Stimulated activated CD4-positive, alpha-beta T cell treated with anti-CD3 and anti-CD28 coated beads, Interleukin-4, amount 100 ng/mL, for 24 hours (primary cell): Measurements from ENCODE around the gene NT5DC4.

Experiments used
- DNase-seq: peaks from one replicate; pipeline ENCODE4 v3.0.0-alpha.2; 2020

Gene NT5DC4

DNA sequence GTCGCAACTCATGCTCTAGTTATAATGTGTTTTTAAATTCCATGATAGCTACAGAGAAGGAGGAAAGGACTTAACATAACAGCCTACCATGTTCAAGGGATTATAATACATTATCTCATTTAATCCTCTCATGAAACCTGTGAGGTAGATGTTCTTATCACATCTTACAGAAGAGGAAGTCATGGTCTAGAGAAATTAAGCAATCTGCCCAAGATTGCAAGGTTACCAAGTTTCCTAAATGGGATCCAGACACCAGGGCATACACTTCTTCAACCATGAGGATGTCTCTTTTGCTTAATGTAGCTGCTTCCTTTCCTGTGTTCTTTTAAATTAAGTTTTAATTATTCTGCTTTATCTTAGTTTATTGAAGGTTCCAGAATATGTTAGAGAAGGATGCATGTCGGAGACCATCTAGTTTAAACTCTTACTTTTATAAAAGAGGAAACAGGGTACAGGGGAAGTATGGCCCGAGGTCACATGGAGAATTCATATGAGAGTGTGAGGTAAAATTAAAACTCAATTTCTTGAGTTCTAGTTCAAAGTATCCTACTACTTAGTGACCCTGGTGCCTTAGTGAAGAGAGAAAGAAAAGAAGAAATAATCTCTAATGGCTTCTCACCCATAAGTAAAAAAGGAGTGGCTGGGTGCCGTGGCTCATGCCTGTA lies 67.0 kb downstream of the NT5DC4 start:
- DNase-seq, result no peak

- no peak for DNase-seq
Observed at GRCh38 chr2:112788653-112789052, 67.8 kb downstream of the NT5DC4 start.
